Neuronal stem cell (in vitro differentiated cells): ENCODE data around the gene ELF4.

Source experiments
- DNase-seq: peaks from one replicate; pipeline ENCODE4 v3.0.0-alpha.2; 2013; ENCODE audit warnings: low spot score
- H2AFZ ChIP-seq: one replicate; pipeline ENCODE4 v1.6.1; 2013; ENCODE audit warnings: mild to moderate bottlenecking, low read length, inconsistent platforms
- H2AK5ac ChIP-seq: 2 replicates; pipeline ENCODE4 v1.6.1; 2013; ENCODE audit warnings: low read depth, mild to moderate bottlenecking, inconsistent platforms, low read length, moderate library complexity, mixed read lengths
- H2BK120ac ChIP-seq: 2 replicates; pipeline ENCODE4 v1.6.1; 2013; ENCODE audit warnings: low read depth, mild to moderate bottlenecking, inconsistent platforms, low read length, moderate library complexity, mixed read lengths
- H2BK12ac ChIP-seq: one replicate; pipeline ENCODE4 v1.6.1; 2013; ENCODE audit warnings: low read length, inconsistent platforms
- H2BK15ac ChIP-seq: 2 replicates; pipeline ENCODE4 v1.6.1; 2013; ENCODE audit warnings: mild to moderate bottlenecking, low read length, inconsistent platforms, mixed read lengths
- H2BK5ac ChIP-seq: one replicate; pipeline ENCODE4 v1.6.1; 2013; ENCODE audit warnings: inconsistent platforms, mild to moderate bottlenecking, low read length, moderate library complexity
- H3K14ac ChIP-seq: one replicate; pipeline ENCODE4 v1.6.1; 2013; ENCODE audit warnings: low read length, inconsistent platforms
- H3K18ac ChIP-seq: 2 replicates; pipeline ENCODE4 v1.6.1; 2013; ENCODE audit warnings: low read length, inconsistent platforms
- H3K23ac ChIP-seq: 2 replicates; pipeline ENCODE4 v1.6.1; 2013; ENCODE audit warnings: low read depth, mild to moderate bottlenecking, mixed read lengths, low read length, inconsistent platforms; ENCODE audit not compliant: poor library complexity
- H3K27ac ChIP-seq: replicated peaks from 3 replicates; pipeline ENCODE4 v1.5.1; 2013; ENCODE audit warnings: low read length, inconsistent platforms
- H3K27me3 ChIP-seq, 3 experiments: 2 replicates each; pipeline ENCODE4 v1.6.1; 2013; ENCODE audit warnings: low read length in 3 of 3, mild to moderate bottlenecking in 2 of 3, inconsistent platforms in 1 of 3, low read depth in 1 of 3, mixed read lengths in 1 of 3, moderate library complexity in 1 of 3; ENCODE audit not compliant: control insufficient read depth in 3 of 3, insufficient read depth in 3 of 3
- H3K36me3 ChIP-seq, 2 donors: replicated peaks in 1 of 2; 2 replicates each; pipeline ENCODE4 v1.6.1; 2013; ENCODE audit warnings: low read length in 2 of 2; ENCODE audit not compliant: control insufficient read depth in 2 of 2, insufficient read depth in 2 of 2
- H3K4ac ChIP-seq: 2 replicates; pipeline ENCODE4 v1.6.1; 2013; ENCODE audit warnings: inconsistent platforms, mild to moderate bottlenecking, low read length, moderate library complexity
- H3K4me1 ChIP-seq, 2 donors: 1 replicate in 1 of 2; 2 replicates in 1 of 2; pipeline ENCODE4 v1.6.1; 2013; ENCODE audit warnings: low read length in 2 of 2, low read depth in 1 of 2; ENCODE audit not compliant: control insufficient read depth in 2 of 2, insufficient read depth in 1 of 2
- H3K4me2 ChIP-seq: one replicate; pipeline ENCODE4 v1.6.1; 2013; ENCODE audit warnings: mild to moderate bottlenecking, low read length, inconsistent platforms; ENCODE audit not compliant: insufficient read depth, poor library complexity, severe bottlenecking
- H3K4me3 ChIP-seq, 2 donors: 2 replicates each; pipeline ENCODE4 v1.5.1; 2013; ENCODE audit warnings: low read length in 2 of 2, mild to moderate bottlenecking in 2 of 2, inconsistent platforms in 1 of 2, moderate library complexity in 1 of 2
- H3K79me1 ChIP-seq: one replicate; pipeline ENCODE4 v1.6.1; 2013; ENCODE audit warnings: low read depth, mild to moderate bottlenecking, inconsistent platforms, low read length, moderate library complexity
- H3K9ac ChIP-seq: one replicate; pipeline ENCODE4 v1.6.1; 2013; ENCODE audit warnings: mild to moderate bottlenecking, low read depth, low read length, inconsistent platforms; ENCODE audit not compliant: poor library complexity
- H3K9me3 ChIP-seq, 2 donors: replicated peaks in 1 of 2; 2 replicates each; pipeline versions ENCODE3 to v1.6.1; 2013; ENCODE audit warnings: low read length in 2 of 2, mild to moderate bottlenecking in 2 of 2, inconsistent platforms in 1 of 2, low read depth in 1 of 2, mixed read lengths in 1 of 2, moderate library complexity in 1 of 2; ENCODE audit not compliant: control insufficient read depth in 2 of 2, insufficient read depth in 1 of 2
- H4K8ac ChIP-seq: one replicate; pipeline ENCODE4 v1.6.1; 2013; ENCODE audit warnings: low read depth, mild to moderate bottlenecking, inconsistent platforms, low read length, moderate library complexity
- H4K91ac ChIP-seq: one replicate; pipeline ENCODE4 v1.6.1; 2013; ENCODE audit warnings: low read length, low read depth, mild to moderate bottlenecking, inconsistent platforms; ENCODE audit not compliant: poor library complexity
- WGBS, 2 donors: extraction: QIAGEN DNeasy Blood & Tissue Kit; methylation state at CpG; one replicate each; pipeline ENCODE4 v1.1.7; 2013; ENCODE audit warnings: missing lambda C conversion rate in 2 of 2, mixed read lengths in 1 of 2; ENCODE audit not compliant: insufficient read length in 2 of 2, insufficient replicate concordance in 1 of 2; ENCODE audit errors: extremely low coverage in 2 of 2; 5-methylcytosine and 5-hydroxymethylcytosine counted together

ELF4 gene

GRCh38 chrX:130071611-130072344 lies 38.5 kb downstream of the ELF4 start:
- Histone ChIP-seq H3K9ac (no peak overlapping the region), H2BK15ac (no peak overlapping the region), H3K4me3 (no peak overlapping the region), H2BK120ac (no peak overlapping the region), H4K8ac (no peak overlapping the region), H2BK12ac (no peak overlapping the region), H3K23ac (no peak overlapping the region), H4K91ac (no peak overlapping the region), H3K27ac (no peak overlapping the region), H3K4me1 (no peaks in the 10 kb centered on the region), H3K9me3 (no peaks in the 10 kb centered on the region), H2BK5ac (no peak overlapping the region), H3K27me3 (peaks cover 0 to 3% (median 0%) of the 10 kb centered on the region in 3 experiments), H3K14ac (no peak overlapping the region), H2AK5ac (no peak overlapping the region), H3K18ac (no peak overlapping the region), H3K4ac (no peak overlapping the region), H3K4me2 (no peak overlapping the region), H2AFZ (no peak overlapping the region), H3K79me1 (no peaks in the 10 kb centered on the region), H3K36me3 (no peaks in the 10 kb centered on the region)
- no CpG with 5 or more reads among the region's 18 CpGs for WGBS, 2 donors
- DNase-seq, result no peak

DNA sequence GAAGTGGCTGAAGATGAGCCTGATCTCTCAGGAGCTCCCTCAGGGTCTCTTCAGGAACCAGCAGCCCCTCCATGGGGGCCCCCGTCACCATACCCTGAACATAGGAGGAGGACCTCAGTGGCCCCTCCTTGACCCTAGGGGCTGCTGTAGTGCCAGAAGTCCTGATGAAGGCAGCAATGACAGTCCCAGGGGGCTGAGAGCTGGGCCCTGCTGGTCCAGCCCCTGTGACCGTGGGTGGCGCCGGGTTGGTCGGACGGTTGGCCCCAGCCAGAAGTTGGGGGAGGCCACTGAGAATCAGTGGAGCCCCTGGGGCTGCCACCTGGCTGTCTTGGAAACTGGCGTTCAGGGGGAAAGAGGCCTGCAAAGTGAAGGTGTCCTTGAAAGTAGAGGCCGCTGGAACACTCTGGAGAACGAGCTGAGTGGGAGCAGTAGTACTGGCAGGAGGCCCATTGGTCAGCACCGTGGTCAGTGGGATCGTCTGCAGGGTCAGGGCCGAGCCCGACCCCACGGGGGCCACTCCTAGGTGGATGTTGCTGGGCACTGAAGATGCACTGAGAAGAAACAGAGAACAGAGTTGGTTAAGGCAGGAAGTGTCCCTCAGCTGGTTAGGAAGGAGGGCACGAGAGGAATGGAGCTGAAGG lies 43.2 kb downstream of the ELF4 start:
- Histone ChIP-seq H3K9ac (no peak overlapping the region), H3K27ac (no peak overlapping the region)
- WGBS, 2 donors, result no CpG with 5 or more reads among the region's 15 CpGs

DNA sequence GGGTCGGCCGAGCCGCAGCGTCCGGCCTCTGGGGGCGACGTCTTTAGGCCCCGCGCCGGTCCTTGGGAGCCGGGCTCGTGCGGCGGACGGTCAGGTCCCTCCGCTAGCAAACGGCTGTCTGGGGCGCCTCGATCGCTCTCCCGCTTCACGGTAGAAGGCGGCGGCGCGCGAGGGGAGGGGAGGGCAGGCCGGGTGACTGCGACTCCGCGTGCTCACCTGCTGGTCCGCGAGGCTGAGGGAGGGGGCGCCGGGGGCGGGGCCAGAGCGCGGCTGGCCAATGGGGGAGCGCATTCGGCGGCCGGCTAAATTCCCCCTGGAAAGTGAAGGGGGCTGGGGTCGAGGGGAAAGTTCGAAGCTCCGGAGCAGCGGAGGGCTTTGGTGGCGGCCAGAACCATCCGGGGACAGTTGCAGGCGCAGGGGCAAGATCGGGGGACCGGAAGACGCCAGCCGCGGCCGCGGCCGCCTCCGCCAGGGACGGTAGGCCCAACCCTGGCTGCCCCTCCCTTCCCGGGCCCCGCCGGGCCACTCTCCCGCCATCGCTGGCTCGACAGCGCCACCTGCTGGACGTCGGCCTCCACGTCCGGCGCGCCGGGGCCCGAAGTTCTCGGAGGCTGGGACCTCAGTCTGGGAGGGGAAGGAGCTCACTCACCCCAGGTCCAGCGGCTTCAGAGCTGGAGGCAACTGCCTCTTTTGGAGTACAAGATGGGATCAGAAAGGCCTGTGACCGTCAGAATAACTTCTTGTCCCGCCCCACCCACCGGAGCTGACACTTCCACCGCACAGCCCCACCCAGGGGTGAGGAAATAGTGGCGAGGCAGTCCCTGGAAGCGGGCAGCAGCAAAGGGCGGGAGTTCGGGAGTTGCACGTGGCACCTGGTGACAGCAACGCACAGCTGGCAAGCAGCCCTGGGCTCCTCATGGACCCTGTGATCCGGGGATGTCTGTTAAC lies 49.9 kb downstream of the ELF4 start:
- H2AFZ ChIP-seq, result peak overlapping the region; percentile 96
- H2BK15ac ChIP-seq, result no peak overlapping the region
- H2BK12ac ChIP-seq, result no peak overlapping the region
- no peak overlapping the region for H2AK5ac ChIP-seq
- no peak overlapping the region for H3K4ac ChIP-seq
- peak overlapping the region; percentile 80 for H3K18ac ChIP-seq
- H3K14ac ChIP-seq, result no peak overlapping the region
- no peak overlapping the region for H4K91ac ChIP-seq
- no peak overlapping the region for H2BK120ac ChIP-seq
- H3K23ac ChIP-seq, result no peak overlapping the region
- no peak overlapping the region for H2BK5ac ChIP-seq
- H3K79me1 ChIP-seq, result peaks cover 3% of the 10 kb centered on the region
- H3K9me3 ChIP-seq, result peaks cover 0 to 1% of the 10 kb centered on the region in 2 donors
- peak; percentile 75 for DNase-seq
- no CpG with 5 or more reads among the region's 87 CpGs for WGBS, 2 donors
- no peak overlapping the region for H4K8ac ChIP-seq
- H3K4me1 ChIP-seq, result peaks cover 0 to 7% of the 10 kb centered on the region in 2 donors
- peak overlapping the region; percentile 59 for H3K27ac ChIP-seq
- peaks cover 0 to 8% (median 0%) of the 10 kb centered on the region in 3 experiments for H3K27me3 ChIP-seq
- peak overlapping the region; percentile 44 for H3K9ac ChIP-seq
- peak overlapping the region; percentile 52 for H3K4me2 ChIP-seq
- H3K36me3 ChIP-seq, result peaks cover 4 to 9% of the 10 kb centered on the region in 2 donors
- H3K4me3 ChIP-seq, result peak overlapping the region; percentile 57 to 74

More for the DNA sequence above, 43.2 kb downstream of the ELF4 start:
- Histone ChIP-seq H3K4me1 (no peaks in the 10 kb centered on the region), H2AFZ (no peak overlapping the region), H3K18ac (no peak overlapping the region), H2BK15ac (no peak overlapping the region), H2BK120ac (no peak overlapping the region), H2AK5ac (no peak overlapping the region), H4K91ac (no peak overlapping the region), H3K79me1 (no peaks in the 10 kb centered on the region), H3K4ac (no peak overlapping the region), H3K36me3 (no peaks in the 10 kb centered on the region), H3K23ac (no peak overlapping the region), H3K9me3 (no peaks in the 10 kb centered on the region), H3K4me2 (no peak overlapping the region), H4K8ac (no peak overlapping the region), H2BK12ac (no peak overlapping the region), H2BK5ac (no peak overlapping the region), H3K27me3 (no peaks in the 10 kb centered on the region), H3K4me3 (no peak overlapping the region), H3K14ac (no peak overlapping the region)
- DNase-seq, result no peak
